NB4 (cell line): ENCODE measurements around the gene HDAC4.
A peak's percentile ranks its signal among the peaks of the same experiment; 100 is the strongest.

Source experiments
- DNase-seq: peaks from one replicate; pipeline ENCODE4 v3.0.0; 2010; ENCODE audit warnings: low read depth
- H3K4me3 ChIP-seq: one replicate; pipeline ENCODE4 v1.5.1; 2011; ENCODE audit warnings: mild to moderate bottlenecking, low read depth, low read length, moderate library complexity
- CTCF ChIP-seq: IDR thresholded peaks from one replicate; pipeline ENCODE4 v1.5.1; 2012; ENCODE audit warnings: low read depth, low read length
- MAX ChIP-seq: IDR thresholded peaks from 2 replicates; pipeline ENCODE4 v1.6.1; 2011; ENCODE audit warnings: low read depth, low read length
- MYC ChIP-seq: IDR thresholded peaks from 2 replicates; pipeline ENCODE4 v1.6.1; 2011; ENCODE audit warnings: low read depth, low read length
- POLR2A ChIP-seq: IDR thresholded peaks from 2 replicates; pipeline ENCODE4 v1.6.1; 2011; ENCODE audit warnings: mild to moderate bottlenecking; ENCODE audit not compliant: insufficient read length; ENCODE audit errors: extremely low read depth

Gene HDAC4

DNA sequence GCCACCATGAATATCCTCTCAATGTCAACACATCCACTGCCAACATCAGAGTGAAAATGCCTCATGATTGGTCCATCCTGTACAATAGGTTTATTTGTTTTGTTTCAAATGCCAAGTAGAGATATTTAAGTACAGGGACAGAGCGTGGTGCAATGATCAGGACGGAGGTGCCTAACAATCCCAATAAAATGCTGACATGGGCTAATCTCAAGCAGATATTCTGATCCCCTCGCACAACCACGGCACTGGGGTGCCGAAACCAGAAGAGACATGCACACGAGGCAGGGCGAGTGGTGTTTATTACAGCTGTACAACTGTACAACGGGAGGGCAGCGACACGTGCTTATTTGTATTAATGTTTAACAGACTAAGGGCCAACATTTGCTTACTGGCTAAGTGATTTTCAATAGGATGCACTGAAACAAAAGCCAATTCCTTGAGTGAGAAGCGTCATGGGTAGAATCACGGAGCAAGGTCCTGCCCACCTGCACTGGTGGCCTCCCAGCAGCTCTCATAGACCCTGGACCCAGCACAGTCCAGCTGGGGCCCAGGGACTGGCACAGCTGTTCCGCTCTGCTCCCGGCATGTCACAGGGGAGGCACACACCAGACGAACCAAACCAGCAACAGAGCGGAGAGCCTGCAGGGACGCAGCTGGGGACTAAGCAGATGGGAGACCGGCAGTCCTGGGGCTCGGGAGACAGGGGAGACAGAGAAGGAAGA lies 101.4 kb downstream of the HDAC4 start:
- no peak for DNase-seq
- H3K4me3 ChIP-seq, result no peak overlapping the region
- TF ChIP-seq MAX (no peak), MYC (no peak), POLR2A (no peak), CTCF (no peak)

DNA sequence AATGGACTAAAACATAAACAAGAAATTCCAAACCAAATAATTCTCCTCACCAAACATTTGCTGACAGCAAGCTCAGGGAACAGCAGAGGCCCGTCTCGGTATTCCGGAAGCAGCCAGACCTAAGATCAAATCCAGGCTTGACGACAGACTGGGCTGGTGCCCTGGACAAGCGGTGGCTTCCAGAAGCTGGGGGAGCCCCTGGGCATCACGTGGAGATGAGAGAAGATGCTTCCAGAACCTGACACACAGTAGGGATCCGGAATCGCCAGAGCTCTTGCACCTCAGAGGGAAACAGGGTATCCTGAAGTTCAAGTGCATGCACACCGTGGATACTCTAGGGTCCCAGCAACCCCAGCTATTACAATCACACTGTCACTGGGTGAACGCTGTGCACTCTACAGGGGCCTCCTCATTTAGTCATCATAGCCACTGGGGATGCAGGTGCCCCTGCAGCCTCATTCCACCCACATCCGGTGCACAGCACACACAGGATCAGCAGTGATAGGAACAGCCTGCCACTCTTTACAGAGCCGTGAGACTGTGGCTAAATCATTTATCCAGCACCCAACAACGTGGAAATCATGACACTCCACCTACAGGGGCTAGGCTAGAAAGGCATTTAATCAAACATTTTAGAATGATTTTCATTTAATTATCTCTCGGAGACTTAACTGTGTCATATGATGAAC lies 102.6 kb downstream of the HDAC4 start:
- H3K4me3 ChIP-seq, result peak overlapping the region; percentile 21
- TF ChIP-seq POLR2A, result no peak
- TF ChIP-seq MAX, result no peak
- no peak for TF ChIP-seq CTCF
- no peak for TF ChIP-seq MYC
- peak; percentile 90 for DNase-seq

- DNase-seq, result no peak
- no peak for TF ChIP-seq MAX
- H3K4me3 ChIP-seq, result no peak overlapping the region
Measured at GRCh38 chr2:239297142-239298004, 103.4 kb downstream of the HDAC4 start.

DNA sequence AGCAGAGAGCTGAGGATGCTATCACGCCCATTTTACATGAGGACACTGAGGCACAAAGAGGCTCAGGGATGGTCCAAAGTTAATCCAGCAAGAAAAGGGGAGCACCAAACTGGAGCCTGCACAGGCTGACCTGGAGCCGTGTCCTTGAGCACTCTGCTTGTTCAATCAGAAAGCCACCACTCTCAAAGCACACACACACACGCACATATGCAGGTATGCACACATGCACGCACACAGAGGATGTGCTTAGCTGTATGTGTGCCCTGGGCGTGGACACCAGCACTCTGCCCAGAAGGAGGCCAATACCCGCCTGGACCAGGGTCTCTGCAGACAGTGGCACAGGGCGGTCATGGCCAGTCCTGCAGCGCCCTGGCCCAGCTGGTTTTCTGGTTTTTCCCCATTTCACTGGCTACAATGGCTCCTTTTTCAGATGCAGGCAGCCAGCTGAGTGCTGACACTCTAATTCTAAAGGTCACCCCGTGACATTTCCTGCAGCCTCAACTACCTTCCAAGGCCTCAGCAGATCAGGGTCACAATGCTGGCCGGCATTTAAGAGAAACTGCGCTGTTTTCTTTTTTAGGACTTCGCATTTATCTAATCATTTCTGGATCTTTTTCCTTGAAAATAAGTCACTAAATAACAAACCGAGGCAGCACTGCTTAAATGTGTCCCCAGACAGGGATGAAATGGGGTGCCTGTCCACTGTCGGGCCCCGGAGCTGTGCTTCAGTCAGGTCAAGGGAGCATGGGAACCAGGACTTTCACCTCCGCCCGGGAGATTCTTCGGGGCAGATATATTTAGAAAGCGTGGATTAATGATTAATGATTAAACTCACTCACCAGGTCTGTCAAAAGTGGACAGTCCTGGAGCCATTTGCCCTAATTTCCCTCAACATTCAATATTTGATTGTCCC lies 104.5 kb downstream of the HDAC4 start:
- TF ChIP-seq MAX, result no peak
- no peak for TF ChIP-seq POLR2A
- TF ChIP-seq CTCF, result no peak
- no peak for TF ChIP-seq MYC
- H3K4me3 ChIP-seq, result no peak overlapping the region
- no peak for DNase-seq

GRCh38 chr2:239295377-239296019 lies 105.3 kb downstream of the HDAC4 start:
- no peak for DNase-seq
- H3K4me3 ChIP-seq, result no peak overlapping the region
- TF ChIP-seq CTCF (no peak), POLR2A (no peak), MAX (no peak), MYC (no peak)
